A549 (cell line): ENCODE measurements around the gene JAG2. TPM values are rescaled to one million over a fixed set of nuclear protein-coding genes. Genes with fewer than 3 reads are reported as not detected.

Experiments
- ATAC-seq, 2 experiments: fragments of 200-7000 bp in 1 of 2; fragments of >200 bp in 1 of 2; cut with Nextera tagmentation in 1 of 2; cut with Tn5 transposase in 1 of 2; 3 replicates each; pipeline versions ENCODE4 v1.8.0 to v1.9.1; 2018 to 2020; ENCODE audit warnings: mild to moderate bottlenecking in 1 of 2, moderate library complexity in 1 of 2
- CTCF ChIA-PET: fragments of 300-600 bp; sonication (Branson Sonifier 250); formaldehyde crosslinking; extraction: SDS; loops from one replicate; lab custom pipeline; 2021; ENCODE audit warnings: antibody characterized with exemption, inconsistent platforms; lab: Yijun Ruan, JAX
- POLR2A ChIA-PET: fragments of 350-600 bp; formaldehyde crosslinking; extraction: SDS; loops from one replicate; lab custom pipeline; 2021; ENCODE audit warnings: antibody characterized with exemption, inconsistent platforms; lab: Yijun Ruan, JAX
- DNase-seq, 2 experiments: peaks; one replicate each; pipeline versions ENCODE4 v3.0.0 to v3.0.0-alpha.2; 2011 to 2016; ENCODE audit warnings: low read depth in 1 of 2, low spot score in 1 of 2
- FAIRE-seq: peaks from 2 replicates; lab custom pipeline; 2011; peaks lifted over from hg19 to GRCh38; lab: Jason Lieb, UNC
- H3K27ac ChIP-seq, 2 experiments: fragments of >200 bp; sonication (Bioruptor Twin); formaldehyde crosslinking; 3 replicates each; pipeline ENCODE4 v1.5.1; 2016 to 2017
- H3K4me1 ChIP-seq: fragments of >200 bp; sonication (Bioruptor Twin); formaldehyde crosslinking; 3 replicates; pipeline ENCODE4 v1.6.1; 2016
- H3K4me2 ChIP-seq: fragments of >200 bp; sonication (Bioruptor Twin); formaldehyde crosslinking; 3 replicates; pipeline ENCODE4 v1.6.1; 2016
- H3K4me3 ChIP-seq: fragments of >200 bp; sonication (Bioruptor Twin); formaldehyde crosslinking; 3 replicates; pipeline ENCODE4 v1.5.1; 2016
- H3K9me3 ChIP-seq: fragments of >200 bp; sonication (Bioruptor Twin); formaldehyde crosslinking; 3 replicates; pipeline ENCODE4 v1.6.1; 2016
- BCL3 ChIP-seq: fragments of >200 bp; sonication (Bioruptor Twin); formaldehyde crosslinking; IDR thresholded peaks from 3 replicates; pipeline ENCODE4 v1.6.1; 2016
- CBX2 ChIP-seq: fragments of 200-600 bp; sonication (generic); IDR thresholded peaks from 2 replicates; pipeline ENCODE4 v1.6.1; 2016; ENCODE audit warnings: low read depth, mild to moderate bottlenecking, borderline replicate concordance
- CHD4 ChIP-seq: fragments of 200-600 bp; sonication (generic); IDR thresholded peaks from 2 replicates; pipeline ENCODE4 v1.6.1; 2016; ENCODE audit warnings: antibody characterized with exemption, mild to moderate bottlenecking, borderline replicate concordance
- CTCF ChIP-seq: fragments of >200 bp; sonication (Bioruptor Twin); formaldehyde crosslinking; IDR thresholded peaks from 3 replicates; pipeline ENCODE4 v1.5.1; 2016
- E2F6 ChIP-seq: IDR thresholded peaks from 2 replicates; pipeline ENCODE4 v1.6.1; 2012; ENCODE audit warnings: low read depth, borderline replicate concordance
- EHF ChIP-seq: fragments of 250-450 bp; sonication (Bioruptor Pico); IDR thresholded peaks from 2 replicates; pipeline ENCODE4 v1.5.0; 2020; ENCODE audit warnings: mild to moderate bottlenecking
- ELK1 ChIP-seq: fragments of 150-350 bp; IDR thresholded peaks from 2 replicates; pipeline ENCODE4 v1.6.1; 2014; ENCODE audit warnings: low read depth, mild to moderate bottlenecking, low read length
- ESRRA ChIP-seq: fragments of 150-350 bp; IDR thresholded peaks from 2 replicates; pipeline ENCODE4 v1.6.1; 2014; ENCODE audit warnings: mild to moderate bottlenecking, low read length, borderline replicate concordance
- FOSL2 ChIP-seq, 2 experiments: fragments of 450-650 bp in 1 of 2; fragments of >200 bp in 1 of 2; sonication (Bioruptor Twin) in 1 of 2; formaldehyde crosslinking; IDR thresholded peaks; 2 replicates each; pipeline versions ENCODE4 v1.5.0 to v1.6.1; 2016 to 2020; ENCODE audit warnings: mild to moderate bottlenecking in 1 of 2, moderate library complexity in 1 of 2
- FOXS1 ChIP-seq: fragments of 250-450 bp; sonication (Bioruptor Pico); IDR thresholded peaks from 2 replicates; pipeline ENCODE4 v1.5.0; 2020; ENCODE audit warnings: mild to moderate bottlenecking, moderate library complexity
- HDAC2 ChIP-seq: fragments of 200-600 bp; sonication (generic); IDR thresholded peaks from 2 replicates; pipeline ENCODE4 v1.6.1; 2016
- HEYL ChIP-seq: fragments of 250-450 bp; sonication (Bioruptor Pico); IDR thresholded peaks from 2 replicates; pipeline ENCODE4 v1.8.0; 2021; ENCODE audit warnings: mild to moderate bottlenecking, moderate library complexity
- HOXB5 ChIP-seq: fragments of 250-450 bp; sonication (Bioruptor Pico); IDR thresholded peaks from 2 replicates; pipeline ENCODE4 v1.5.0; 2020; ENCODE audit warnings: mild to moderate bottlenecking, moderate library complexity
- JUN ChIP-seq, 2 experiments: fragments of >200 bp; sonication (Bioruptor Twin); formaldehyde crosslinking; IDR thresholded peaks; 2 replicates in 1 of 2; 3 replicates in 1 of 2; pipeline ENCODE4 v1.6.1; 2016 to 2017
- KDM1A ChIP-seq: fragments of 200-600 bp; sonication (generic); IDR thresholded peaks from 2 replicates; pipeline ENCODE4 v1.6.1; 2016; ENCODE audit warnings: low read depth, mild to moderate bottlenecking
- KDM5A ChIP-seq: fragments of 200-600 bp; sonication (generic); IDR thresholded peaks from 2 replicates; pipeline ENCODE4 v1.6.1; 2016; ENCODE audit warnings: antibody characterized with exemption, mild to moderate bottlenecking
- POLR2A ChIP-seq: IDR thresholded peaks from 2 replicates; pipeline ENCODE4 v1.6.1; 2012; ENCODE audit warnings: mild to moderate bottlenecking, low read length
- POLR2AphosphoS2 ChIP-seq: conservative IDR thresholded peaks from 2 replicates; pipeline ENCODE4 v1.6.1; 2012; ENCODE audit warnings: low read length, improper control_type of control experiment, inconsistent platforms
- SREBF2 ChIP-seq: fragments of 450-650 bp; IDR thresholded peaks from 2 replicates; pipeline ENCODE4 v1.6.1; 2014; ENCODE audit warnings: mild to moderate bottlenecking, moderate library complexity
- USF2 ChIP-seq: fragments of 450-650 bp; IDR thresholded peaks from 2 replicates; pipeline ENCODE4 v1.6.1; 2014; ENCODE audit warnings: antibody characterized with exemption
- ZNF302 ChIP-seq: fragments of 250-450 bp; sonication (Bioruptor Pico); IDR thresholded peaks from 2 replicates; pipeline ENCODE4 v1.9.0; 2021; ENCODE audit warnings: inconsistent platforms, mild to moderate bottlenecking, moderate library complexity
- WGBS: methylation state at CpG from one replicate; pipeline ENCODE4 v1.1.6; 2017; ENCODE audit errors: missing lambda C conversion rate; 5-methylcytosine and 5-hydroxymethylcytosine counted together
- polyA plus RNA-seq, 4 experiments: library from polyadenylated mRNA; depleted of rRNA in 3 of 4; stranded (reverse); fragments of >200 nt; fragmentation: RNase III in 1 of 4; extraction: RNeasy Plus Mini Kit Qiagen cat#74134 plus additional on column Dnase treatment in 1 of 4; gene quantifications; 2 replicates in 3 of 4; 3 replicates in 1 of 4; pipeline ENCODE4 v1.2.3, GENCODE V29; 2011 to 2017

Gene JAG2
- polyA plus RNA-seq, 2 of the 4 experiments (the other 2 are of a cell fraction): 5.9 to 20.4 TPM

- WGBS: 87% methylated on average over 7 of the region's 10 CpGs
- ATAC-seq: no peak
- no peak overlapping the region for H3K27ac ChIP-seq
- no peaks in the 10 kb centered on the region for H3K4me1 ChIP-seq
- no peak for TF ChIP-seq FOSL2 (IDR thresholded peaks at IDR 0.05)
- TF ChIP-seq FOSL2 (CRISPR knock-in tag; IDR thresholded peaks at IDR 0.05): no peak
- no peak for TF ChIP-seq CTCF
- no peak for TF ChIP-seq USF2
- TF ChIP-seq KDM5A: no peak
- no peak overlapping the region for H3K4me3 ChIP-seq
- FAIRE-seq: no peak
- H3K9me3 ChIP-seq: peaks cover 21% of the 10 kb centered on the region
- no peak for DNase-seq
- ChIA-PET CTCF (interaction anchor here (0.5 kb wide), 1 partner anchor 662 kb away, joined by 3 read pairs; no protein-coding TSS in a partner anchor), POLR2A (no interaction called here)
- no peak overlapping the region for H3K4me2 ChIP-seq
These were observed 29.3 kb downstream of the JAG2 start for GRCh38 chr14:105139212-105139825.

- ChIA-PET POLR2A (no interaction called here), CTCF (interaction anchor here (1.4 to 1.5 kb wide), 2 partner anchors 15 to 48 kb away, joined by 3 to 5 read pairs; no protein-coding TSS in a partner anchor)
- H3K9me3 ChIP-seq: peaks cover 21% of the 10 kb centered on the region
- ATAC-seq (no peak), DNase-seq (no peak), FAIRE-seq (no peak)
- no peaks in the 10 kb centered on the region for H3K4me1 ChIP-seq
- WGBS: 94% methylated on average over 6 of the region's 15 CpGs
- TF ChIP-seq KDM1A: no peak
- TF ChIP-seq CTCF: no peak
- TF ChIP-seq ZNF302: no peak
- no peak for TF ChIP-seq POLR2A
- TF ChIP-seq HEYL (CRISPR knock-in tag): no peak
- TF ChIP-seq EHF: no peak
- no peak for TF ChIP-seq BCL3
- no peak for TF ChIP-seq SREBF2
- TF ChIP-seq JUN (IDR thresholded peaks at IDR 0.05): no peak
- no peak for TF ChIP-seq POLR2AphosphoS2
- no peak for TF ChIP-seq ELK1
- no peak for TF ChIP-seq FOXS1 (CRISPR knock-in tag)
- no peak for TF ChIP-seq CBX2
- TF ChIP-seq CHD4: no peak
- no peak for TF ChIP-seq HDAC2
- no peak for TF ChIP-seq E2F6
- no peak for TF ChIP-seq USF2
- no peak for TF ChIP-seq ESRRA
- TF ChIP-seq HOXB5 (CRISPR knock-in tag): no peak
- no peak overlapping the region for H3K4me2 ChIP-seq
- no peak overlapping the region for H3K27ac ChIP-seq
- H3K4me3 ChIP-seq: no peak overlapping the region
These were observed 29.9 kb downstream of the JAG2 start for GRCh38 chr14:105138551-105139111.
